ENCODE measurements around the gene TCL1B.
"Not testable (repeated sequence)": the region's sequence is repeated elsewhere in the genome, so short reads cannot be mapped to it uniquely, and the experiment has no call there.

Gene TCL1B, protein sequence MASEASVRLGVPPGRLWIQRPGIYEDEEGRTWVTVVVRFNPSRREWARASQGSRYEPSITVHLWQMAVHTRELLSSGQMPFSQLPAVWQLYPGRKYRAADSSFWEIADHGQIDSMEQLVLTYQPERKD

DNA sequence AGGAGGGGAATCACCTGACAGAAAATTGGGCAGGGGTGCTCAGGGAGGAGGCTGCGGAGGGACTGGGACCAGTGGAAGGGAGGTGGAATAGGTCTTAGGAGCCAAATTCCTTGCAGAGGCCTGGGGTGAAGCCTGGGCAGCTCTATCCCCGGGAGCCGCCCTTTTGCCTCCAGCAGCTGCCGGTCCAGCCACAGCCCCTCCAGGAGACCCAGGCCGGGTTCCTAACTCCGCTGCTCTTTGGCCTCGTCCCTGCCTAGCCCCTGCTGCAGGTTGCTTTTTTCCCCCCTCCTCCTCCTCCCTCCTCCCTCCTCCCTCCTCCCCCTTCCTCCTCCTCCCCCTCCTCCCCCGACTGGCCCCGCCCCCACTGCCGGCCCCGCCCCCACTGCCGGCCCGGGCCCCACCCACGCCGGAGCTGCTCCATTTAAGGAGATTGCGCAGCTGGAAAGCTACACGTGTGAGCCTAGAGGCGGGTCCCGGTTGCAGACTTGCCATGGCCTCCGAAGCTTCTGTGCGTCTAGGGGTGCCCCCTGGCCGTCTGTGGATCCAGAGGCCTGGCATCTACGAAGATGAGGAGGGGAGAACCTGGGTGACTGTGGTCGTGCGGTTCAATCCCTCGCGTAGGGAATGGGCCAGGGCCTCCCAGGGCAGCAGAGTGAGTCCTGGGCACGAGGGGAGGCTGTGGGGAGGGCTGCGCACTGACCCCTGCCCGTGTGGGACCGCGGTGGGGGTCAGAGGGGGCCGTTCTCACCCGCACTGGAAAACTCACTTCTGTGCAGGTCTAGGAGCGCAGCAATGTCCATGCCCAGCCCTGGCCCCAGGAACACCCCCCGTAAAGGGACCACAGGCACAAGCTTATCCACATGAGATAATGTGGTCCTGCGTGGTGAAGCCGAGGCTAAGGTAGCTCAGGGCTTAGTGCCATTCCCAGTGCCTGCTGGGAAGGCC is at the start of gene TCL1B:
Gene TCL1B (plus strand): TSS at position 449 of the 945 bp plus-strand sequence. CDS start 42 bp downstream, at position 491.
- no peak for DNase-seq (ENCODE audit: low read depth)

DNA sequence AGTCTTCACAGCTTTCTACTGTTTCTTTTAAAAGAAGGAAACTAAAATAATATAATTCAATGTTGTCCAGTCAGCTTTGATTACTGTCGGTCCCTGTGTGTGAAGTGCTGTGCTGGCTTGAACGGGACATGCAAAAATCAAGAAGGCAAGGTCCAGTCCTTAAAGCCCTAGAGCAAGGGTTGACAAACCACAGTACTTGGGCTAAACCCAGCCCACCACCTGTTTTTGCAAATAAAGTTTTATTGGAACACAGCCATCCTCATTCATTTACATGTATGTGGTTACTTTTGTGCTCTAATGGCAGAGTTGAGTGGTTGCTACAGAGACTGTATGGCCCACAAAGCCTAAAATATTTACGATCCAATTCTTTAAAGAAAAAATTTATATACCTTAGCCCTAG is 41.2 kb upstream of the TCL1B start:
- no peak for DNase-seq (ENCODE audit: low read depth)

DNA sequence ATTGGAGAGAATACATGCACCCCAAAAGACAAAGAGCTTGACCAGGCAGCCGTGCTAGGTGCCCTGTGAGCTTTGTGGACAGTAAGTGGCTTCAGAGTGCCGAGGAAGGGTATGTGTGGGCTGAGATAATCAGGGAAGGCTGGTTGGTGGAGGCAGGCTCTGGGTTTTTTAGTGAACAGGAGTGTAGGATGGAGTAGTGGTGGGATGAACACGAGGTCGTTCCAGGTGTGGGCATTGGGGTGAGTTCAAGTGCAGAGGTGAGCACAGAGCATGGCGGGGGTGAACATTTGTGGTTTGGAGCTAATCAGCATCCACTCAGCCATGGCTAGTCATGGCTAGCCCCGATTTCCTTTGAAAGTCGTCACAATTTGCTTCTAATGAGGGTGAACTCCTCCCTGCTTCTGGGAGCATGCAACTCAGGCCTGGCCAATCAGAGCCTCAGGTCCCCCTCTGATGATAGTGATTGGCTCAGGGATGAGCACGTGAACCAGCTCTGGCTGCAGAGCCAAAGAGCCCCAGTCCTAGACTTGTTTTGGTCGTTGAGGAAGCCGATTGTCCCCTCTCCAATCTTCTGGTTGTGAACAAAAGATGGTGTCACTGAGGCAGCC is 40.7 kb upstream of the TCL1B start:
- DNase-seq (ENCODE audit: low read depth) = no peak

DNA sequence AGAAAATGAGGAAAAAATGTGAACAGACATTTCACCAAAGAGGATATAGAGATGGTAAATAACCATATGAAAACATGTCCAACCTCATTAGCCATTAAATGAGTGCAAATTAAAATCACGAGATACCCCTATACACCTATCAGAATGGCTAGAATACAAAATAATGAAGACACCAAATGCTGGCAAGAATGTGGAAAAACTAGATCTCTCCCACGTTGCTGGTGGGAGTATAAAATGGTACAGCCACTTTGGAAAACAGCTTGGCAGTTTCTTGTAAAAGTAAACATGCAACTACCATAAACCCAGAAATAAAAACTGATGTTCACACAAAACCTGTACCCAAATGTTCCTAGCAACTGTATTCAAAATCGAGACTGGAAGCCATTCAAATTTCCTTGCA is 38.3 kb upstream of the TCL1B start:
- DNase-seq (ENCODE audit: low read depth) = no peak

DNA sequence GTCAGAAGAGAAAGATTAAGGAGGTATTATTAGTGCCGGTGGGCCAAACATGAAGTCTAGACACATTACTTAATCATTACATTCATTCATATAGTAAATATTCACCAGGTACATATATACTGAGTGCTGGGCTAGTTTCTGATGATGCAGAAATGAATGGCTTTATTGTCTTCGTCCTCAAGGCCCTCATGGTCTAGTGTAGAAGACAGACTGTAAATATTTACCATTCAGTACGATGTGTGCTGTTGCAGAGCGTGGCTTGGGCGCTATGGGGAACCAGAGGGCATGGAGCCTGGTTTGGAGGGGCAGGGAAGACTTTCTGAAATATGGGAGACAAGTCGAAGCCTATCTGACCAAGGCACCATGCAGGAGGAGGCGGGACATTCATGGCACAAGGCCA is 37.0 kb upstream of the TCL1B start:
- no peak for DNase-seq (ENCODE audit: low read depth)

DNA sequence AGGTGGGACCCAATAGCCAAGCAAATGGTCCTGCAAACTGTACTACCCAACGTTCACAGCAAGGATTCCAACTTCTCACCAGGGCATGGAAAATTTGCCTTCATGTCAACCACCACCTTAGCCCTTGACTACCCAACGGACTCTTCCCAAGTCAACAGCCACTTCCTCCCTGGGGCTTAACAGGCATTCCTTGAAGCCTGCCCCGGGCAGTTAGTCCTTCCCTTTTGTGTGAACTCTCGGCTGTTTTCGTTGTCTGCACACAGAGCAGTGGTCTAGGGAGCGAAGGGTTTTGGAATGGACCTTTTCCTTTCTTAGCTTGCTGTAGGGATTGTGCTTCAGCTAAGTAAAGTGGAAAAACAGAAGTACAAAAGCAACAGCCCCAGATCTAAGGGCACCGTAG is 35.2 kb upstream of the TCL1B start:
- DNase-seq (ENCODE audit: low read depth) = no peak

DNA sequence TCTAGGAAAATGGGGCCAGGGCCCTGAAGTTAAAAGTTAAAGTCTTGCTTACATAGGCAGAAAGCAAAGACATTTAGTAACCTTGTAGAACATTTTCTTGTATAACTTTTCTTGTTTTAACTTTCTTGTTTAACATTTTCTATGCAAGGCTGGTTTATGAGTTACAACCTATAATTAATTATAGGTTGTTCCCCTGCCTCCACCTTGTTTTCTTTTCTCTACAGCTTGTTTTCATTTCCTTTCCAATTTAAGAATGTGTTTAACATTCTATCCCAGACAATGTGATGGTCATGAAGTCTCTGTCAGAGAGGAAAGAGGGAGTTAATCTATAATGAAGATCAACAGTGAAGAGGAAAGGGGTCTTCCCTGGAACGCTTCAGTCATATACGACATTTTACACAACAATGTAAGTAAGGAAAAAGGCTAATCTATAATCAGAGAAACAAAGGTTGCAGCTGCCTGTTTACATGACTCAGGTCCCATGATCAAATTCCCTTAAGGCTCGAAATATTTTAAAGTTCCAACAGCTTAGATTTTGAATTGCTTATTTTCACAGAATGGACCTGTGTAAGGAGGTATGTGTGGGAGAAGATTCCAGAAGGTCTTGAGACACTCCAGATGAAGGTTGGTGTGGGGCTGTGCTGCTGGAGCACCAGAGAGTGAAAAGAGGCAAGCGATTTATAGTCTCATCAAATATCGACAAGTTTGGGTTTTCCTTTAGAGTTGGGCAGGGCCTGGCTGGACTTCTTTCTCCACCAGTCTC is 34.2 kb upstream of the TCL1B start:
- no peak for DNase-seq (ENCODE audit: low read depth)

DNA sequence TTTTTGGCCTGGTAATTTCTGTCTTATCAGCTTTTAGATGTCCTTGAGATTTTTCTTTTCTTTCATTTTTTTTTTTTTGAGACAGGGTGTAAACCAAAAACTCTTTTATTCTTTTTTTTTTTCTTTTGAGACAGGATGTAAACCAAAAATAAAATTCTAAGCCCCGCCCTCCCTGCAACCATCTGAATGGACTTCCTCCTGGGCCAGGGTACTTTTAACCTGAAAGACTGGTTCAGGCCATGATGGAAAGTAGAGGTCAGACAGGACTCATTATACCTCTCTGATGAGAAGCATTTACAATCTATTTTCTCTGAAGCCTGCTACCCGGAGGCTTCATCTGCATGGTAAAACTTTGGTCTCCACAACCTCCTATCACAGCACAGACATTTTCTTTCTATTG is 33.5 kb upstream of the TCL1B start:
- DNase-seq (ENCODE audit: low read depth) = no peak

DNA sequence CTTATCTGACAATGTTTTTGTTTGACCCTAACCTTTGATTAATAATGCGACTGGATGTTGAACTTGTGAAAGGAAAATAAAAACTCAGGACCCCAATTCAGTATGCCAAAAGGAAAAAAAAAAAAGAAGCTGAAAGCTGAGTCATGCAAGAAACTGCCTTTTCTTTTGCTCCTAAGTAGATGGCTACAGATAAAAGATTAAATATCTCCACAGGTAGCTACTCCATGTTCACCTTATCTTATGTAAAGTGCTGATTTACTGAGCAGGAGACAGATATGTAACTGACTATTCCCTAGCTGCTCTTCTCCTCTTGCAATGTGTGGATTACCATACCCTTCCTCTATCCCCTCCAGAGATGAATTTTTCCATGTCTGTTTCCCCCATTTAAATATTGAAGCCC is 30.8 kb upstream of the TCL1B start:
- no peak for DNase-seq (ENCODE audit: low read depth)

DNA sequence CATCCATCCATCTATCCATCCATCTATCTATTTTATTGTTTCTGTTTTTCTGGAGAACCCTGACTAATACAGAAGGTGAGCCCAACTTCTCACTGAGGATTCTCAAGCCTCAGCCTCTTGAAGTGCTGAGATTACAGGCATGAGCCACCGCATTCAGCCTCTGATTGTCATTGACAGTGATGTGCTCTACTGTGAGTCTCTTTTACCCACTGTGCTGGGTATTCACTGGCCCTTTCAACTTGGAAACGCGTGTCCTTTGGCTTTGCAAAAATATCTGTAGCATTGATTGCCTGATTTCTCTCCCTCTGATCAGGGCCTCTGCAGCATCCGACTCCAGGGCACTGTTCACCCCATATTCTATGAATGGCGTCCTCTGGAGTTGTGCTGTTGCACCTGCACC is 29.6 kb upstream of the TCL1B start:
- DNase-seq (ENCODE audit: low read depth) = no peak

DNA sequence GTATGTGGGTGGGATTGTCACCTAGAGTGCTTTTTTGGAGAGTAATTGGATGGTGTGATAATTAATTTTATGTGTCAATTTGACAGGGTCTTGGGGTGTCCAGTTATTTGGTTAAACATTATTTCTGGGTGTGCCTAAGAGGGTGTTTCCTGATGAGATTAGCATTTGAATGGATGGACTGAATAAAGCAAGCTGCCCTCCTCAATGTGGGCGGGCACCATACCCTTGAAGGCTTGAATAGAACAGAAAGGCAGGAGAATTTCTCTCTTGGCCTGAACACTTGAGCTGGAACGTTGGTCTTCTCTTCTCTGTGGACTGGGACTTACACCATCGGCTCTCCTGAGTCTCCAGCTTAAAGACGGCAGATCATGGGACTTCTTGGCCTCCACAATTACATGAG is 28.8 kb upstream of the TCL1B start:
- no peak for DNase-seq (ENCODE audit: low read depth)

DNA sequence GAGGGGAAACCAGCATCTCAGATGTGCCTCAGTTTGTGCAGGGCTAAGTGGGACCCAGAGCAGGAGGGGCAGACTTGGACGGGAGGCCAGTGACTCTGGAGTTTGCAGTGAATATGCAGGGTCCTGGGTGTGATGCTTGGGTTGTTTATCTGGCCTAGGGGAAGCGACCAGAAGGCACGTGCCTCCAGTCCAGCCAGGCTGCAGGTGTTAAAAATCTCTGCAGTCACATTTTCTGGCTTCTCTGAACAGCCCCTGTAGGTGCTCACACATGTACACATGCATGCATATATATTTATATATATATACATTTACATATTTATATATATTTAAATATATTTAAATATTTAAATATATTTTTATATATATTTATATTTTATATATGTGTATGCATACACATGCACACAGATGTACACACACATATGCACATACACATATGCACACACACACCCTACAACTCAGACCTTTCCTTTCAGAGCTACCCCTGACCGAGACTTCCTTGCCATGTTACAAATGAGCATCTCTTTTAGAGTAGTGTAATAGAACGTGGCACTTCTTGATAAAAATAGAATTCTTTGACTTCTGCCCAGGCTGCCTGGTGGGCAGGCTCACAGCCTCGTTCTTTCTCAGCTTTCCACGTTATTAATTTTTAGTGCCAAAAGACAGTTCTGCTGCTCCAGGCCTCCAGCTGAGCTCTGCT is 26.8 kb upstream of the TCL1B start:
- no peak for DNase-seq (ENCODE audit: low read depth)

DNA sequence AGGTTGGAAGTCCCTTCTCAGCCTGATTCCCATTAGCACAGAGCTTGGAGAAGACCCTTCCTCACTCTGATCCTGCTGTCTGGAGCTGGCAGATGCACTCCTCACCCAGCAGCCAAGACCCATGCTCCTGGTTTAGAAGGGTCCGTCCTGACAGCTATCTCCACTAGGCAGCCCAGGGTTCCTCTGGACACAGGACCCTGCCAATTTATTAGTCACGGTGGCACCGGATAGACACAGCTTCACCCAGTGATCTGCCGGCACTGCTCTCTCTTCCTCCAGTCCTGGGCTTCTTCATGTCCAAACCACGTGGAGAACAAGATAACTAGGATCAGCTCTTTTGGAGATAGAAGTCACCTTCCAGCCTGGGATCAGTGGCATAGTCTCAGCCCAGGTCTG is 26.2 kb upstream of the TCL1B start:
- DNase-seq (ENCODE audit: low read depth) = no peak

DNA sequence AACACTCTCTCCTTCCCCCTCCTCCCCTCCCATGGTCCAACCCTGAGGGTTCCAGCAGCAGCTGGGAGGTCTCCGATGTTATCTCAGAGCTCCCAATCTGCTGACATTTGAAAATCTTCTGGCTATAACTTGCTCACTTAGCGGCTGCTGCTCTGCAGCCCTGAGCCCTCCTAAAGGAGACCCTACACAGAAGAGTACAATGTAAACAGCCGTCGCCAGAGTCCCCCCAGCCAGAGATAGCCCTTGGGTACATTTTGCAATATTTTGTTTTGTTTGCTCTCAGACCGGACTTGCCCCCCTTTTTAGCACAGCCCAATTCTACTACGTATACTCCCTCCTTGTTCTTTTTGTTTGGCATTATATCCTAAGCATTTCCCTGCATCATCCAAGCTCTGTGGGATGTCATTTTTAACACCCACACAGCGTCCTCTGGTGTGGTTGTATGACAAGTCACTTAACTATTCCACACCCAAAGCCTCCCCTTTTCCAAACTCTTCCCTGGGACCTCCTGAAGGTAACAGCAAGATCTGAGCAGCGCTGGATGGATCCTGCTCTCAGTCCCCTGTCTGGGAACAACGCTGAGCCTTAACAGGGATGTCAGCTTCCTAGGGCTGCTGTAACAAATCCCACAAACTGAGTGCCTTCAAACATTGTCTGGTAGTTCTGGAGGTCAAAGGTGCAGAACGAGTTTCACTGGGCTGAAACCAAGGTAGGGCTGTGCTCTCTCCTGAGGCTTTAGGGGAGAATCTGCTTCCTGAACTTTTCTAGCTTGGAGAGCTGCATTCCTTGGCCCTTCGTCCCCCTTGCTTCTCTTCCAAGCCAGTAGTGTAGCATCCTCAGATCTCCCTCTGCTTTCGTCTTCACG is 25.3 kb upstream of the TCL1B start:
- no peak for DNase-seq (ENCODE audit: low read depth)

DNA sequence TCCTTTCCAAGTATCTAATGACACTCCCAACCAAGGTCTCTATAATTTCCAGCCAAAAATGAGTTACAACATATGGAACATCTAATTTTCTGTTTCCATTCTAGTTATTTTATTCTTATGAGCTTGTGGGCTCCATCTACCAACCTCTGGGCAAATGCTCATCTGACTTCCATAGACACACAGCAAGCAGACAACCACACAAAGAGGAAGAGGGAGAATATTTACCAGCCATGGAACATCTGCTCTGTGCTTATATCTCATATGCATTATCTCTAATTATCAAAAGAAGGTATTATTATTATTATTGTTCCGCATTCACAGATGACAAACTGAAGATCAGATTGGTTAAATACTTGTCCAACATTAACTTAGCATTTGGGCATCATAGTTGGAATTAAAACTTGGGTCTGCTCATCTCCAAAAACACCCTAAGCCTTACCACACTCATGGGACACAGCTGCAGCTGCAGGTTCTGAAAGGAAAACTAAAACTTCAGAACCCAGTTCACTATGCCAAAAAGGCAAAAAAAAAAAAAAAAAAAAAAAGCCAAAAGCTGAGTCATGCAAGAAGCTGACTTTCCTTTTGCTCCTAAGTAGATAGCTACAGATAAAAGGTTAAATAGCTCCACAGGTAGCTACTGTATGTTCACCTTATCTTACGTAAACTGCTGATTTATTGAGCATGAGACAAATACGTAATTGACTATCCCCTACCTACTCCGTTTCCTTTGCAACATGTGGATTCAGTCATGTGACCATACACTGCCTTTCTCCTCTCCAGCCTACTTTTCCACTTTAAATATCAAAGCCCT is 23.6 kb upstream of the TCL1B start:
- DNase-seq (ENCODE audit: low read depth) = no peak

DNA sequence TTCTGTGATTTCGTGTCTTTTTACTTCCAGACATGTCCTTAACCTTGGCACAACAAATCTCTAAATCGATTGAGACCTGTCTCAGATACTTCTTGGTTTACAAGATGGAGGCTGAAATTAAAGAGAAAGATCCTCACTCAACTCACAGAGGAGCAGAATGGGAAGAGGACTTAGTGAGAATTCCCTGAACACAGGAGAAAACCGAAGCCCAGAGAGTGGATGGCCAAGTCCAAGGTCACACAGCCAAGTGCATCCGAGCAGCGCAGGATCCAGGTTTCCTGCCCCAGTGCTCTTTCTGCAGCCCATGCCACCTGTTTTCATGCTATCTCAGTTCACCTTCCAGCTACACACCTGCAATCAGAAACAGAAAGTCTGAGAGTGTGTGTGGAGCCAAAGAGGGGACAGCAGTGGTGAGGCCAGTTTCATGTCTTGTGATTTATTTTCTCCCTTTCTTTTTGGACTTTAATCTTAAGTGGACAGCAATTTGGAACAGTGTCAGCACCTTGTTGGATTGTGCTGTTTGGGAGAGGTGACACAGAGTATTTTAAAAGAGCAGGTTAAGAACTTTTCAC is 22.9 kb upstream of the TCL1B start:
- no peak for DNase-seq (ENCODE audit: low read depth)

DNA sequence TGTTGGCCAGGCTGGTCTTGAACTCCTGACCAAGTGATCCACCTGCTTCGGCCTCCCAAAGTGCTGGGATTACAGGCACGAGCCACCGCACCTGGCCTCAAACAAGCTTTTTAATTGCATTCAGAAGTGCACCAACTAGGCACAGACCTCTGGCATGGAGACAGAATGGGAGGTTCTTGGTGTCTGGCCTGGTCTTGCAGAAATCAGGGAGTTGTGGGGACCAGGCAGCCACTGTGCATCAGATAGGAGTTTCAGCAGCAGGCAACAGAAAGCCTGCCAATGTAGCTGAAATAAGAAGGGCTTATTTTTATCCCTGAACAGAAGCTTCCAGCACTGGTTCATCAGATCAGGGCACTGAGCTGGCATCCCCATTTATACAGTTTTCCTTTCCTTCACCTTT is 22.2 kb upstream of the TCL1B start:
- DNase-seq (ENCODE audit: low read depth) = no peak

DNA sequence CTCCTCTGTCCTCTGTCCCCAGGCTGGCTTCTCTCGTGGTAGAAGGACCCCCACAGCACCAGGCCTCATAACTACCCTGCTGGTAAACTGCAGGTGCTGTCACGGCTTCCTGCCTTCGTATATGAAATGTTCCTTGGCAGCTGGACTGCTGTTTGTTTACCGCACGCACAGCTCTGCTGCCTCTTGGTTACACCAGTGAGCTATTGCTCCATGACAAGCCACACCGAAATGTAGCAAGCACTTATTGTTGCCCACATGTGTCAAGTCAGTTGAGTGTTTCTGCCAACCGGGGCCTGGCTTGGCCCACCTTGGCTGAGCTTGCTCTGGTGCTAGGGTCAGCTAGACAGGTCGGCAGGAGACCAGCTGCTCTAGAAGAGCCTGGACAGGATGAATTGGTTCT is 21.7 kb upstream of the TCL1B start:
- DNase-seq (ENCODE audit: low read depth) = no peak

DNA sequence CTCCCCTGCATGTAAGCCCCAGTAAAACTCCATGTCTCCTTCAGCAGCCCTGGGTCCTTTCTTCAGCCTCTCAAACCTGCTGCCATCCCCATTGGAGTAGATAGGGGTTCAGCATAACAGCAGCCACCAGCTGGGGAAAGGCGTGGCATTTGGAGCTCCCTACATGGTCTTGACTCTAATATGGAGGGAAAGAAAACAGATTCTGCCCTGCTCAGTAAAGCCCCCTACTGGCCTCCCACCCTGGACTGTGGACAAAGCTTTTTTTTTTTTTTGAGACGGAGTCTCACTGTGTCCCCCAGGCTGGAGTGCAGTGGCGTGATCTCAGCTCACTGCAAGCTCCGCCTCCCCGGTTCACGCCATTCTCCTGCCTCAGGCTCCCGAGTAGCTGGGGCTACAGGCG is 20.7 kb upstream of the TCL1B start:
- not testable (repeated sequence) for DNase-seq (ENCODE audit: low read depth)

DNA sequence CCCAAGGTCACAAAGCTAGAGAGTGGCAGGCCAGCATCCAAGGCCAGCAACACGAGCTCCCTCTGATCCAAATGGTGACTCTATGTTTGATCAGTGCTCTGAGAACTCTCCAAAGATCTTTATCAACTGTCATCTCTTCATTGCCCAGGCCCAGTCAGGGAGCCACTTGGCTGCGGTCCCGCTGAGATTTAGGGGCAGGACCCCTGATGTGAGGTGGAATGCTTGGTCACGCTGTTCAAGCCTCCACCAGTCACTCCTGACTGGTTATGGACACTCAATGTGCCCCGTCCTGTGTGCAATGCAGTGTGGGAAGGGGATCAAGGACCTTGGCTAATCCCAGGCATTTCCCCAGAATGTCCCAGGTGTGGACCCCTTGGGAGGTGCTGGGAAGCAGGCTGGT is 19.8 kb upstream of the TCL1B start:
- no peak for DNase-seq (ENCODE audit: low read depth)
